LNCaP clone FGC (cell line): ENCODE data around the gene ATP6V1B1.
"Not testable (repeated sequence)": the region's sequence is repeated elsewhere in the genome, so short reads cannot be mapped to it uniquely, and the experiment has no call there.

Experiments
- DNase-seq: peaks from one replicate; pipeline ENCODE4 v3.0.0-alpha.2; 2011; ENCODE audit warnings: low read depth
- H3K4me3 ChIP-seq: 2 replicates; pipeline ENCODE4 v1.5.1; 2011; ENCODE audit warnings: mild to moderate bottlenecking, low read depth, low read length, control low read depth
- CTCF ChIP-seq: IDR thresholded peaks from 2 replicates; pipeline ENCODE4 v1.5.1; 2012; ENCODE audit warnings: mild to moderate bottlenecking; ENCODE audit not compliant: control insufficient read depth, insufficient read depth; ENCODE audit errors: extremely low read depth

ATP6V1B1 gene

GRCh38 chr2:70992945-70993853 lies 57.5 kb downstream of the ATP6V1B1 start:
- DNase-seq = no peak
- no peak for TF ChIP-seq CTCF
- peak overlapping the region; percentile 80 for H3K4me3 ChIP-seq

- peak overlapping the region; percentile 80 for H3K4me3 ChIP-seq
- no peak for TF ChIP-seq CTCF
- no peak for DNase-seq
These were observed 58.5 kb downstream of the ATP6V1B1 start for GRCh38 chr2:70994009-70994698.

- TF ChIP-seq CTCF = peak; percentile 85
- peak within 1 kb of the TSS; percentile 80 for H3K4me3 ChIP-seq
- DNase-seq = peak; percentile 26
These were observed 59.2 kb downstream of the ATP6V1B1 start, which contains the start of gene TEX261 for GRCh38 chr2:70994699-70995425. TEX261 (minus strand) TSS chr2:70994873; CDS start chr2:70994757, 116 bp downstream.

GRCh38 chr2:70995426-70995729 lies 59.7 kb downstream of the ATP6V1B1 start:
- TF ChIP-seq CTCF = peak; percentile 40; the same call in 1 of the 2 replicates
- H3K4me3 ChIP-seq = peak overlapping the region; percentile 80
- no peak for DNase-seq

- not testable (repeated sequence) for DNase-seq, H3K4me3 ChIP-seq
These were observed 63.2 kb downstream of the ATP6V1B1 start for GRCh38 chr2:70998885-70999284.

- TF ChIP-seq CTCF = no peak
- H3K4me3 ChIP-seq = no peak overlapping the region
- DNase-seq = no peak
These were observed 63.7 kb downstream of the ATP6V1B1 start for GRCh38 chr2:70999362-70999761.

GRCh38 chr2:70999931-71000330 lies 64.2 kb downstream of the ATP6V1B1 start:
- H3K4me3 ChIP-seq, DNase-seq: not testable (repeated sequence)
